GM23338 (cell line): ENCODE results near the gene CELSR3. TPM values are rescaled to one million over a fixed set of nuclear protein-coding genes. Genes with fewer than 3 reads are reported as not detected.

ENCODE experiments used
- ATAC-seq: fragments of 200-7000 bp; cut with Tn5 transposase; 3 replicates; pipeline ENCODE4 v1.9.1; 2020
- DNase-seq: peaks from one replicate; pipeline ENCODE4 v3.0.0-alpha.2; 2015; ENCODE audit warnings: low spot score
- H2AFZ ChIP-seq: fragments of 200-600 bp; sonication (generic); 2 replicates; pipeline ENCODE4 v1.8.0; 2016; ENCODE audit warnings: antibody characterized with exemption, mild to moderate bottlenecking, moderate library complexity
- H3F3A ChIP-seq: fragments of 200-600 bp; sonication (generic); replicated peaks from 2 replicates; pipeline ENCODE4 v1.8.0; 2017; ENCODE audit warnings: antibody characterized with exemption, mixed run types, low read depth
- H3K27ac ChIP-seq: fragments of 200-600 bp; sonication (generic); 2 replicates; pipeline ENCODE4 v1.6.1; 2016; ENCODE audit warnings: low read depth
- H3K27me3 ChIP-seq: fragments of 200-600 bp; sonication (generic); 2 replicates; pipeline ENCODE4 v1.8.0; 2016; ENCODE audit warnings: mild to moderate bottlenecking, mixed run types, moderate library complexity; ENCODE audit not compliant: insufficient read depth
- H3K36me3 ChIP-seq: fragments of 200-600 bp; sonication (generic); 2 replicates; pipeline ENCODE4 v1.8.0; 2016; ENCODE audit warnings: mild to moderate bottlenecking; ENCODE audit not compliant: insufficient read depth
- H3K4me1 ChIP-seq: fragments of 200-600 bp; sonication (generic); 2 replicates; pipeline ENCODE4 v1.8.0; 2016; ENCODE audit warnings: mild to moderate bottlenecking, moderate library complexity; ENCODE audit not compliant: insufficient read depth
- H3K4me2 ChIP-seq: fragments of 200-600 bp; sonication (generic); 2 replicates; pipeline ENCODE4 v1.7.1; 2017; ENCODE audit warnings: mixed run types
- H3K4me3 ChIP-seq: fragments of 200-600 bp; sonication (generic); 2 replicates; pipeline ENCODE4 v1.6.1; 2016; ENCODE audit warnings: mixed run types
- H3K79me2 ChIP-seq: fragments of 200-600 bp; sonication (generic); replicated peaks from 2 replicates; pipeline ENCODE4 v1.8.0; 2017; ENCODE audit warnings: mild to moderate bottlenecking; ENCODE audit not compliant: insufficient read depth
- H3K9me2 ChIP-seq: fragments of 200-600 bp; sonication (generic); 2 replicates; pipeline ENCODE4 v1.8.0; 2017; ENCODE audit not compliant: insufficient read depth
- H4K20me1 ChIP-seq: fragments of 200-600 bp; sonication (generic); replicated peaks from 2 replicates; pipeline ENCODE4 v1.8.0; 2017; ENCODE audit warnings: mild to moderate bottlenecking; ENCODE audit not compliant: insufficient read depth
- H3K27ac Mint-ChIP-seq: 2 replicates; pipeline ENCODE4 v1.8.0; 2020; ENCODE audit warnings: inconsistent platforms, mild to moderate bottlenecking, moderate library complexity, mixed read lengths
- H3K27me3 Mint-ChIP-seq: 3 replicates; pipeline ENCODE4 v1.8.0; 2022; ENCODE audit warnings: low read depth, mild to moderate bottlenecking, moderate library complexity, mixed read lengths, inconsistent platforms; ENCODE audit not compliant: insufficient read depth, poor library complexity
- H3K36me3 Mint-ChIP-seq: 3 replicates; pipeline ENCODE4 v1.8.0; 2021; ENCODE audit warnings: low read depth, mild to moderate bottlenecking, inconsistent platforms, moderate library complexity, mixed read lengths
- H3K4me1 Mint-ChIP-seq: 3 replicates; pipeline ENCODE4 v1.8.0; 2020; ENCODE audit warnings: mild to moderate bottlenecking, inconsistent platforms, mixed read lengths
- H3K4me3 Mint-ChIP-seq: 3 replicates; pipeline ENCODE4 v1.8.0; 2021; ENCODE audit warnings: moderate library complexity, mild to moderate bottlenecking, inconsistent platforms, mixed read lengths
- H3K9me3 Mint-ChIP-seq: 3 replicates; pipeline ENCODE4 v1.8.0; 2020; ENCODE audit warnings: moderate library complexity, mild to moderate bottlenecking, inconsistent platforms, mixed read lengths
- CREB1 ChIP-seq: fragments of 250-450 bp; sonication (Bioruptor Pico); IDR thresholded peaks from 2 replicates; pipeline ENCODE4 v1.5.0; 2020; ENCODE audit warnings: low read depth, mild to moderate bottlenecking, moderate library complexity
- CTCF ChIP-seq, 2 experiments: fragments of 200-600 bp in 1 of 2; sonication (generic) in 1 of 2; conservative IDR thresholded peaks; 2 replicates each; pipeline versions ENCODE4 v1.5.1 to v1.6.1; 2016 to 2017; ENCODE audit warnings: antibody characterized with exemption in 2 of 2, low read depth in 2 of 2, mild to moderate bottlenecking in 2 of 2, moderate library complexity in 1 of 2
- EZH2phosphoT487 ChIP-seq: fragments of 200-600 bp; sonication (generic); IDR thresholded peaks from one replicate; pipeline ENCODE4 v1.8.1; 2018; ENCODE audit warnings: antibody characterized with exemption; ENCODE audit not compliant: unreplicated experiment
- POLR2AphosphoS5 ChIP-seq: IDR thresholded peaks from 2 replicates; pipeline ENCODE4 v1.6.1; 2016; ENCODE audit warnings: antibody characterized with exemption, low read depth
- ZNF114 ChIP-seq: fragments of 250-450 bp; sonication (Bioruptor Pico); IDR thresholded peaks from 2 replicates; pipeline ENCODE4 v1.5.0; 2020; ENCODE audit warnings: mild to moderate bottlenecking, moderate library complexity
- polyA plus RNA-seq: library from polyadenylated mRNA; unstranded; fragments of >200 nt; fragmentation: Nextera tagmentation; extraction: Ambion mirVana; gene quantifications from 2 replicates; pipeline ENCODE4 v1.2.1, GENCODE V29; 2016
- total RNA-seq: library from RNA; depleted of rRNA; stranded (reverse); fragments of >200 nt; shearing (Covaris generic); gene quantifications from 2 replicates; pipeline ENCODE4 v1.2.3, GENCODE V29; 2014
- TF ChIP-seq, protein P1 (sequence below): fragments of 250-450 bp; sonication (Bioruptor Pico); IDR thresholded peaks from 2 replicates; pipeline ENCODE4 v1.5.0; 2020; ENCODE audit warnings: mild to moderate bottlenecking, moderate library complexity

CELSR3 gene
- total and polyA plus RNA-seq, 2 experiments from 2014 or later = 7.5 to 33.3 TPM

DNA sequence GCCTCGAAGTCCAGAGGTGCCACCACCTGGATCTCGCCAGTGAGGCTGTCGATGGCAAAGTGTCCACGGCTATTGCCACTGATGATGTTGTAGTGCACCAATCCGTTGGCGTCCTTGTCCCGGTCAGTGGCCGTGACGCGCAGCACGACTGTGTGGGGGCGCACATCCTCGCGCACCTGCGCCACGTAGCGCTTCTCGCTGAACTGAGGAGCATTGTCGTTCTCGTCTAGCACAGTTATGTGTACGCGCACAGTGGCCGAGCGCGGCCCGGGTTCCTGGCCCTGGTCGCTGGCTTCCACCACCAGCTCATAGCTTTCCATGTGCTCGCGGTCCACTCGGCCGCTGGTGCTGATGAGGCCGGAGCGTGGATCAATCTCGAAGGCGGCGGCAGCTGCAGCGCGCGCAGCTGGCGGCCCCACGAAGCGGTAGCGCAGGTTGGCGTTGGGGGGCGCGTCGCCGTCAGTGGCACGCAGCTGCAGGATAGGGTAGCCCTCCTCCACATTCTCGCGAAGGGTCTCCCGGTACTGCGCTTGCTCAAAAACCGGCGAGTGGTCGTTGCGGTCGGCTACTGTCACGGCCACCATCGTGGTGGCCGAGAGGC, 1.8 kb downstream of the CELSR3 start (continued):
- TF ChIP-seq, protein P1, sequence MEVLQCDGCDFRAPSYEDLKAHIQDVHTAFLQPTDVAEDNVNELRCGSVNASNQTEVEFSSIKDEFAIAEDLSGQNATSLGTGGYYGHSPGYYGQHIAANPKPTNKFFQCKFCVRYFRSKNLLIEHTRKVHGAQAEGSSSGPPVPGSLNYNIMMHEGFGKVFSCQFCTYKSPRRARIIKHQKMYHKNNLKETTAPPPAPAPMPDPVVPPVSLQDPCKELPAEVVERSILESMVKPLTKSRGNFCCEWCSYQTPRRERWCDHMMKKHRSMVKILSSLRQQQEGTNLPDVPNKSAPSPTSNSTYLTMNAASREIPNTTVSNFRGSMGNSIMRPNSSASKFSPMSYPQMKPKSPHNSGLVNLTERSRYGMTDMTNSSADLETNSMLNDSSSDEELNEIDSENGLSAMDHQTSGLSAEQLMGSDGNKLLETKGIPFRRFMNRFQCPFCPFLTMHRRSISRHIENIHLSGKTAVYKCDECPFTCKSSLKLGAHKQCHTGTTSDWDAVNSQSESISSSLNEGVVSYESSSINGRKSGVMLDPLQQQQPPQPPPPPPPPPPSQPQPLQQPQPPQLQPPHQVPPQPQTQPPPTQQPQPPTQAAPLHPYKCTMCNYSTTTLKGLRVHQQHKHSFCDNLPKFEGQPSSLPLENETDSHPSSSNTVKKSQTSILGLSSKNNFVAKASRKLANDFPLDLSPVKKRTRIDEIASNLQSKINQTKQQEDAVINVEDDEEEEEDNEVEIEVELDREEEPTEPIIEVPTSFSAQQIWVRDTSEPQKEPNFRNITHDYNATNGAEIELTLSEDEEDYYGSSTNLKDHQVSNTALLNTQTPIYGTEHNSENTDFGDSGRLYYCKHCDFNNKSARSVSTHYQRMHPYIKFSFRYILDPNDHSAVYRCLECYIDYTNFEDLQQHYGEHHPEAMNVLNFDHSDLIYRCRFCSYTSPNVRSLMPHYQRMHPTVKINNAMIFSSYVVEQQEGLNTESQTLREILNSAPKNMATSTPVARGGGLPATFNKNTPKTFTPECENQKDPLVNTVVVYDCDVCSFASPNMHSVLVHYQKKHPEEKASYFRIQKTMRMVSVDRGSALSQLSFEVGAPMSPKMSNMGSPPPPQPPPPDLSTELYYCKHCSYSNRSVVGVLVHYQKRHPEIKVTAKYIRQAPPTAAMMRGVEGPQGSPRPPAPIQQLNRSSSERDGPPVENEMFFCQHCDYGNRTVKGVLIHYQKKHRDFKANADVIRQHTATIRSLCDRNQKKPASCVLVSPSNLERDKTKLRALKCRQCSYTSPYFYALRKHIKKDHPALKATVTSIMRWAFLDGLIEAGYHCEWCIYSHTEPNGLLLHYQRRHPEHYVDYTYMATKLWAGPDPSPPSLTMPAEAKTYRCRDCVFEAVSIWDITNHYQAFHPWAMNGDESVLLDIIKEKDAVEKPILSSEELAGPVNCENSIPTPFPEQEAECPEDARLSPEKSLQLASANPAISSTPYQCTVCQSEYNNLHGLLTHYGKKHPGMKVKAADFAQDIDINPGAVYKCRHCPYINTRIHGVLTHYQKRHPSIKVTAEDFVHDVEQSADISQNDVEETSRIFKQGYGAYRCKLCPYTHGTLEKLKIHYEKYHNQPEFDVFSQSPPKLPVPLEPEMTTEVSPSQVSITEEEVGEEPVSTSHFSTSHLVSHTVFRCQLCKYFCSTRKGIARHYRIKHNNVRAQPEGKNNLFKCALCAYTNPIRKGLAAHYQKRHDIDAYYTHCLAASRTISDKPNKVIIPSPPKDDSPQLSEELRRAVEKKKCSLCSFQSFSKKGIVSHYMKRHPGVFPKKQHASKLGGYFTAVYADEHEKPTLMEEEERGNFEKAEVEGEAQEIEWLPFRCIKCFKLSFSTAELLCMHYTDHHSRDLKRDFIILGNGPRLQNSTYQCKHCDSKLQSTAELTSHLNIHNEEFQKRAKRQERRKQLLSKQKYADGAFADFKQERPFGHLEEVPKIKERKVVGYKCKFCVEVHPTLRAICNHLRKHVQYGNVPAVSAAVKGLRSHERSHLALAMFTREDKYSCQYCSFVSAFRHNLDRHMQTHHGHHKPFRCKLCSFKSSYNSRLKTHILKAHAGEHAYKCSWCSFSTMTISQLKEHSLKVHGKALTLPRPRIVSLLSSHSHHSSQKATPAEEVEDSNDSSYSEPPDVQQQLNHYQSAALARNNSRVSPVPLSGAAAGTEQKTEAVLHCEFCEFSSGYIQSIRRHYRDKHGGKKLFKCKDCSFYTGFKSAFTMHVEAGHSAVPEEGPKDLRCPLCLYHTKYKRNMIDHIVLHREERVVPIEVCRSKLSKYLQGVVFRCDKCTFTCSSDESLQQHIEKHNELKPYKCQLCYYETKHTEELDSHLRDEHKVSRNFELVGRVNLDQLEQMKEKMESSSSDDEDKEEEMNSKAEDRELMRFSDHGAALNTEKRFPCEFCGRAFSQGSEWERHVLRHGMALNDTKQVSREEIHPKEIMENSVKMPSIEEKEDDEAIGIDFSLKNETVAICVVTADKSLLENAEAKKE (CRISPR knock-in tag) = no peak
- no peak for TF ChIP-seq EZH2phosphoT487

- Mint-ChIP-seq H3K27me3 (peaks cover 27% of the 10 kb centered on the region), H3K9me3 (no peaks in the 10 kb centered on the region; the same call in 1 of the 3 replicates), H3K36me3 (peaks cover 53% of the 10 kb centered on the region), H3K4me1 (peaks cover 10% of the 10 kb centered on the region; the same call in 2 of the 3 replicates), H3K4me3 (peak overlapping the region; percentile 62), H3K27ac (peak overlapping the region; percentile 67; the same call in 1 of the 2 replicates)
- H3K4me1 ChIP-seq = peaks cover 3% of the 10 kb centered on the region; the same call in 1 of the 2 replicates
- H2AFZ ChIP-seq = peak overlapping the region; percentile 87; the same call in 1 of the 2 replicates
- H3K27me3 ChIP-seq = no peaks in the 10 kb centered on the region
- TF ChIP-seq ZNF114 (CRISPR knock-in tag) = no peak
- TF ChIP-seq EZH2phosphoT487 = no peak
- no peak for TF ChIP-seq POLR2AphosphoS5
- TF ChIP-seq CREB1 = no peak
- TF ChIP-seq CTCF (conservative IDR thresholded peaks at IDR 0.05; ENCODE audit: low read depth in 2 of 2) = 0 out of 4 replicates have a peak, but pooled peaks of 1 of the 2 experiments have one; percentile 10
- peak overlapping the region; percentile 90 for H3K27ac ChIP-seq
- peak overlapping the region; percentile 85 for H3K4me2 ChIP-seq
- H3K36me3 ChIP-seq = no peaks in the 10 kb centered on the region
- peak; percentile 70 for DNase-seq
- no peaks in the 10 kb centered on the region for H3K9me2 ChIP-seq
- peak; percentile 13 for ATAC-seq
- H3K4me3 ChIP-seq = peak overlapping the region; percentile 59
- peaks cover 34% of the 10 kb centered on the region for H3F3A ChIP-seq
- H4K20me1 ChIP-seq = peaks cover 6% of the 10 kb centered on the region
- H3K79me2 ChIP-seq = no peaks in the 10 kb centered on the region
Observed at GRCh38 chr3:48656841-48657281, 5.8 kb downstream of the CELSR3 start.
